Measurements from ENCODE around the gene HNRNPL. TPM values are rescaled to one million over a fixed set of nuclear protein-coding genes. Genes with fewer than 3 reads are reported as not detected.
A peak's percentile ranks its signal among the peaks of the same experiment; 100 is the strongest.

HNRNPL gene
- total RNA-seq, 1 experiment from 2014 or later = 642 TPM

- no peak overlapping the region for H3K27ac ChIP-seq (ENCODE audit: low read depth, low read length, poor library complexity, severe bottlenecking)
- peaks cover 3% of the 10 kb centered on the region for H3K4me1 ChIP-seq (ENCODE audit: insufficient read depth, low read length, poor library complexity, severe bottlenecking)
- H3K4me3 ChIP-seq (ENCODE audit: low read depth, low read length, poor library complexity, severe bottlenecking) = no peak overlapping the region
- intact Hi-C loops (cut with micrococcal nuclease; ENCODE audit: unreplicated experiment) = no loop called here
- H3K9me3 ChIP-seq (ENCODE audit: low read depth, low read length, poor library complexity, severe bottlenecking) = no peaks in the 10 kb centered on the region
- POLR2A ChIA-PET (ENCODE audit: low non-redundant PET) = no interaction called here
- peaks cover 100% of the 10 kb centered on the region for H3K36me3 ChIP-seq (ENCODE audit: insufficient read depth, low read length, poor library complexity, severe bottlenecking)
- TF ChIP-seq EZH2 (IDR thresholded peaks at IDR 0.05; ENCODE audit: borderline replicate concordance, low read depth, low read length, poor library complexity, severe bottlenecking) (no peak), CTCF (conservative IDR thresholded peaks at IDR 0.05; ENCODE audit: low read depth, low read length) (no peak)
- CTCF ChIA-PET = no interaction called here
- DNase-seq (ENCODE audit: low spot score) = no peak
- H3K27me3 ChIP-seq (replicated peaks; ENCODE audit: insufficient read depth, low read depth, low read length, poor library complexity) = no peaks in the 10 kb centered on the region
- no TSS peak for BruUV-seq (replicated peaks)
These were observed 8.5 kb downstream of the HNRNPL start for GRCh38 chr19:38841180-38841766.

DNA sequence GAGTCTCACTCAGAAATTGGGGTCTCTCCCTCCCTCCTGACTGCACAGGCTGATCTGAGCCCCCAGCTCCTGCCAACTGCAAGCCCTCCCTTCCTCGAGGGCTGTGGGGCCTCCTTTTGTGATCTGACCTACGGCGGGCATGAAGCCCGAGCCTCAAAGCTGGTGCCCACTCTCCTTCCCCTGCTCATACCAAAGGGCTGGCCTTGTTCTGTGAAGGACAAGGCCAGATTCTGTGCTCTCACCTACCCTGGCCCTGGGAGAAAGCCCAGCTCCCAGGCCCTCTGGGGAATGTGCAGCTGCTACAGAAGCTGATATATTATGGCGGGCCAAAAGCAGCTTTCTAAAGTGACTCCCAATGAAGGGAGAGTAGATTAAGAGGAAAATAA lies 9.2 kb downstream of the HNRNPL start:
- CTCF ChIA-PET = no interaction called here
- H3K27ac ChIP-seq (ENCODE audit: low read depth, low read length, poor library complexity, severe bottlenecking) = peak overlapping the region; percentile 21
- TF ChIP-seq EZH2 (IDR thresholded peaks at IDR 0.05; ENCODE audit: borderline replicate concordance, low read depth, low read length, poor library complexity, severe bottlenecking) (no peak), CTCF (conservative IDR thresholded peaks at IDR 0.05; ENCODE audit: low read depth, low read length) (no peak)
- H3K9me3 ChIP-seq (ENCODE audit: low read depth, low read length, poor library complexity, severe bottlenecking) = no peaks in the 10 kb centered on the region
- H3K27me3 ChIP-seq (replicated peaks; ENCODE audit: insufficient read depth, low read depth, low read length, poor library complexity) = no peaks in the 10 kb centered on the region
- intact Hi-C loops (cut with micrococcal nuclease; ENCODE audit: unreplicated experiment) = no loop called here
- BruUV-seq (replicated peaks) = no TSS peak
- peaks cover 100% of the 10 kb centered on the region for H3K36me3 ChIP-seq (ENCODE audit: insufficient read depth, low read length, poor library complexity, severe bottlenecking)
- DNase-seq (ENCODE audit: low spot score) = no peak
- H3K4me3 ChIP-seq (ENCODE audit: low read depth, low read length, poor library complexity, severe bottlenecking) = no peak overlapping the region
- H3K4me1 ChIP-seq (ENCODE audit: insufficient read depth, low read length, poor library complexity, severe bottlenecking) = peaks cover 3% of the 10 kb centered on the region
- POLR2A ChIA-PET (ENCODE audit: low non-redundant PET) = no interaction called here

- H3K36me3 ChIP-seq (ENCODE audit: insufficient read depth, low read length, poor library complexity, severe bottlenecking) = peaks cover 98% of the 10 kb centered on the region
- POLR2A ChIA-PET (ENCODE audit: low non-redundant PET) = interaction anchor here (0.6 kb wide), 1 partner anchor 10 kb away, joined by 3 read pairs; the partner anchor contains the start of gene HNRNPL
- no peak overlapping the region for H3K4me3 ChIP-seq (ENCODE audit: low read depth, low read length, poor library complexity, severe bottlenecking)
- no peaks in the 10 kb centered on the region for H3K27me3 ChIP-seq (replicated peaks; ENCODE audit: insufficient read depth, low read depth, low read length, poor library complexity)
- DNase-seq (ENCODE audit: low spot score) = no peak
- intact Hi-C loops (cut with micrococcal nuclease; ENCODE audit: unreplicated experiment) = no loop called here
- peak overlapping the region; percentile 21 for H3K27ac ChIP-seq (ENCODE audit: low read depth, low read length, poor library complexity, severe bottlenecking)
- H3K9me3 ChIP-seq (ENCODE audit: low read depth, low read length, poor library complexity, severe bottlenecking) = no peaks in the 10 kb centered on the region
- no TSS peak for BruUV-seq (replicated peaks)
- H3K4me1 ChIP-seq (ENCODE audit: insufficient read depth, low read length, poor library complexity, severe bottlenecking) = peaks cover 3% of the 10 kb centered on the region
- CTCF ChIA-PET = no interaction called here
- TF ChIP-seq CTCF (conservative IDR thresholded peaks at IDR 0.05; ENCODE audit: low read depth, low read length) (no peak), EZH2 (IDR thresholded peaks at IDR 0.05; ENCODE audit: borderline replicate concordance, low read depth, low read length, poor library complexity, severe bottlenecking) (no peak)
These were observed 9.8 kb downstream of the HNRNPL start for GRCh38 chr19:38839816-38840582.

Data from A673 (cell line).